H9 (cell line): ENCODE results near the gene TSPAN17. TPM values are rescaled to one million over a fixed set of nuclear protein-coding genes. Genes with fewer than 3 reads are reported as not detected.

Source experiments
- DNase-seq: peaks from one replicate; pipeline ENCODE4 v3.0.0-alpha.2; 2017
- H2AFZ ChIP-seq: one replicate; pipeline ENCODE4 v1.6.1; 2013; ENCODE audit warnings: mild to moderate bottlenecking, low read length, control low read depth, moderate library complexity
- H2AK5ac ChIP-seq: 2 replicates; pipeline ENCODE4 v1.6.1; 2013; ENCODE audit warnings: low read length, control low read depth, mixed read lengths; ENCODE audit not compliant: insufficient read length
- H2BK120ac ChIP-seq: one replicate; pipeline ENCODE4 v1.6.1; 2013; ENCODE audit warnings: low read depth, mild to moderate bottlenecking, low read length, control low read depth, inconsistent platforms; ENCODE audit not compliant: poor library complexity, severe bottlenecking
- H2BK12ac ChIP-seq: 2 replicates; pipeline ENCODE4 v1.6.1; 2013; ENCODE audit warnings: low read length, control low read depth, mixed read lengths, low read depth; ENCODE audit not compliant: insufficient read length
- H2BK15ac ChIP-seq: 2 replicates; pipeline ENCODE4 v1.6.1; 2013; ENCODE audit warnings: low read depth, low read length, control low read depth
- H2BK20ac ChIP-seq: one replicate; pipeline ENCODE4 v1.6.1; 2013; ENCODE audit warnings: low read depth, mild to moderate bottlenecking, low read length, control low read depth, inconsistent platforms; ENCODE audit not compliant: poor library complexity, severe bottlenecking
- H2BK5ac ChIP-seq: 2 replicates; pipeline ENCODE4 v1.6.1; 2013; ENCODE audit warnings: low read length, control low read depth, mixed read lengths; ENCODE audit not compliant: insufficient read length
- H3K14ac ChIP-seq: 2 replicates; pipeline ENCODE4 v1.6.1; 2013; ENCODE audit warnings: low read length, control low read depth; ENCODE audit not compliant: insufficient read depth
- H3K18ac ChIP-seq: 2 replicates; pipeline ENCODE4 v1.6.1; 2013; ENCODE audit warnings: low read depth, mild to moderate bottlenecking, mixed read lengths, low read length, control low read depth; ENCODE audit not compliant: insufficient read length
- H3K23ac ChIP-seq: 2 replicates; pipeline ENCODE4 v1.6.1; 2013; ENCODE audit warnings: low read length, control low read depth, mixed read lengths, low read depth; ENCODE audit not compliant: insufficient read length
- H3K23me2 ChIP-seq: 2 replicates; pipeline ENCODE4 v1.6.1; 2013; ENCODE audit warnings: low read depth, mild to moderate bottlenecking, mixed read lengths, low read length, control low read depth; ENCODE audit not compliant: insufficient read length, poor library complexity, severe bottlenecking
- H3K27ac ChIP-seq: 2 replicates; pipeline ENCODE4 v1.5.1; 2013; ENCODE audit warnings: low read length, control low read depth, mixed read lengths, low read depth; ENCODE audit not compliant: insufficient read length
- H3K27me3 ChIP-seq: 2 replicates; pipeline ENCODE4 v1.6.1; 2013; ENCODE audit warnings: low read length, control low read depth, inconsistent platforms; ENCODE audit not compliant: insufficient read depth
- H3K4ac ChIP-seq: 2 replicates; pipeline ENCODE4 v1.6.1; 2013; ENCODE audit warnings: low read depth, mild to moderate bottlenecking, control low read depth, inconsistent platforms, low read length, moderate library complexity
- H3K4me1 ChIP-seq: 2 replicates; pipeline ENCODE4 v1.6.1; 2013; ENCODE audit warnings: low read length, control low read depth, inconsistent platforms; ENCODE audit not compliant: insufficient read depth
- H3K4me2 ChIP-seq: 2 replicates; pipeline ENCODE4 v1.6.1; 2013; ENCODE audit warnings: low read length, control low read depth, mixed read lengths; ENCODE audit not compliant: insufficient read length, insufficient read depth
- H3K56ac ChIP-seq: 2 replicates; pipeline ENCODE4 v1.6.1; 2013; ENCODE audit warnings: low read depth, mild to moderate bottlenecking, mixed read lengths, low read length, control low read depth; ENCODE audit not compliant: insufficient read length
- H3K79me1 ChIP-seq: 2 replicates; pipeline ENCODE4 v1.6.1; 2013; ENCODE audit warnings: low read depth, mild to moderate bottlenecking, moderate library complexity, low read length, control low read depth, inconsistent platforms; ENCODE audit not compliant: insufficient read depth, poor library complexity, severe bottlenecking
- H3K79me2 ChIP-seq: 2 replicates; pipeline ENCODE4 v1.6.1; 2013; ENCODE audit warnings: low read length, control low read depth, inconsistent platforms; ENCODE audit not compliant: insufficient read depth
- H3K9ac ChIP-seq: 2 replicates; pipeline ENCODE4 v1.6.1; 2013; ENCODE audit warnings: low read length, control low read depth, mixed read lengths; ENCODE audit not compliant: insufficient read length; ENCODE audit errors: extremely low read depth
- H3K9me3 ChIP-seq: one replicate; pipeline ENCODE4 v1.6.1; 2013; ENCODE audit warnings: low read depth, low read length, inconsistent platforms; ENCODE audit not compliant: control insufficient read depth
- H3T11ph ChIP-seq: one replicate; pipeline ENCODE4 v1.6.1; 2013; ENCODE audit warnings: mild to moderate bottlenecking, low read length, control low read depth, inconsistent platforms
- H4K20me1 ChIP-seq: one replicate; pipeline ENCODE4 v1.6.1; 2013; ENCODE audit not compliant: control insufficient read depth, insufficient read length, insufficient read depth
- H4K5ac ChIP-seq: 2 replicates; pipeline ENCODE4 v1.6.1; 2013; ENCODE audit warnings: low read depth, mild to moderate bottlenecking, mixed read lengths, low read length, control low read depth; ENCODE audit not compliant: insufficient read length
- H4K8ac ChIP-seq: replicated peaks from 2 replicates; pipeline ENCODE4 v1.6.1; 2013; ENCODE audit warnings: low read length, control low read depth, mixed read lengths, low read depth; ENCODE audit not compliant: insufficient read length
- H4K91ac ChIP-seq: 2 replicates; pipeline ENCODE4 v1.6.1; 2013; ENCODE audit warnings: low read depth, mild to moderate bottlenecking, moderate library complexity, mixed read lengths, low read length, control low read depth; ENCODE audit not compliant: insufficient read length
- H3K27ac Mint-ChIP-seq, 3 experiments: 2 replicates in 2 of 3; 3 replicates in 1 of 3; pipeline ENCODE4 v1.8.0; 2020 to 2021; ENCODE audit warnings: mixed read lengths in 3 of 3, mild to moderate bottlenecking in 1 of 3, moderate library complexity in 1 of 3
- H3K27me3 Mint-ChIP-seq: 2 replicates; pipeline ENCODE4 v1.8.0; 2021; ENCODE audit warnings: low read depth, mild to moderate bottlenecking, moderate library complexity, mixed read lengths
- H3K36me3 Mint-ChIP-seq, 3 experiments: 2 replicates in 2 of 3; 3 replicates in 1 of 3; pipeline ENCODE4 v1.8.0; 2020 to 2021; ENCODE audit warnings: low read depth in 3 of 3, mixed read lengths in 3 of 3; ENCODE audit not compliant: insufficient read depth in 1 of 3
- H3K4me1 Mint-ChIP-seq, 2 experiments: 2 replicates each; pipeline ENCODE4 v1.8.0; 2020; ENCODE audit warnings: mixed read lengths in 2 of 2
- H3K4me3 Mint-ChIP-seq, 2 experiments: 2 replicates in 1 of 2; 3 replicates in 1 of 2; pipeline ENCODE4 v1.8.0; 2020 to 2021; ENCODE audit warnings: mild to moderate bottlenecking in 2 of 2, mixed read lengths in 2 of 2, moderate library complexity in 1 of 2
- H3K9me3 Mint-ChIP-seq, 2 experiments: 2 replicates in 1 of 2; 3 replicates in 1 of 2; pipeline ENCODE4 v1.8.0; 2020; ENCODE audit warnings: mild to moderate bottlenecking in 2 of 2, mixed read lengths in 2 of 2, moderate library complexity in 1 of 2
- CTCF ChIP-seq: fragments of 200-600 bp; sonication (generic); conservative IDR thresholded peaks from 3 replicates; pipeline ENCODE4 v1.8.0; 2021; ENCODE audit warnings: antibody characterized with exemption, mild to moderate bottlenecking
- WGBS: extraction: QIAGEN DNeasy Blood & Tissue Kit; methylation state at CpG from one replicate; pipeline ENCODE4 v1.1.7; 2013; ENCODE audit warnings: missing lambda C conversion rate, low lambda C conversion rate, mixed read lengths; ENCODE audit not compliant: insufficient read length; ENCODE audit errors: extremely low coverage; 5-methylcytosine and 5-hydroxymethylcytosine counted together
- total RNA-seq: library from RNA; stranded (reverse); gene quantifications from 2 replicates; pipeline ENCODE4 v1.2.1, GENCODE V29; 2021

The TSPAN17 gene
- total RNA-seq, 1 experiment from 2014 or later = 46.8 TPM

- Histone ChIP-seq H2BK12ac (no peak overlapping the region), H2BK20ac (no peak overlapping the region), H4K5ac (no peak overlapping the region), H3K4me1 (peaks cover 1% of the 10 kb centered on the region; the same call in 1 of the 2 replicates), H3K9ac (no peak overlapping the region), H2AK5ac (no peak overlapping the region), H2BK5ac (no peak overlapping the region), H4K8ac (no peak overlapping the region), H3K56ac (no peak overlapping the region), H3K23me2 (no peaks in the 10 kb centered on the region), H3T11ph (no peak overlapping the region), H3K27me3 (no peaks in the 10 kb centered on the region), H3K79me2 (no peaks in the 10 kb centered on the region; the same call in 1 of the 2 replicates), H3K4me2 (no peak overlapping the region), H2BK15ac (no peak overlapping the region), H3K79me1 (peaks cover 8% of the 10 kb centered on the region), H3K23ac (no peak overlapping the region), H2AFZ (no peak overlapping the region), H4K20me1 (no peaks in the 10 kb centered on the region), H3K9me3 (no peaks in the 10 kb centered on the region), H2BK120ac (no peak overlapping the region), H3K4ac (no peak overlapping the region), H3K18ac (no peak overlapping the region), H4K91ac (no peak overlapping the region), H3K14ac (no peak overlapping the region), H3K27ac (no peak overlapping the region)
- H3K27ac Mint-ChIP-seq = no peak overlapping the region
- H3K9me3 Mint-ChIP-seq = no peaks in the 10 kb centered on the region
- H3K4me1 Mint-ChIP-seq = peaks cover 20 to 26% of the 10 kb centered on the region in 2 experiments
- TF ChIP-seq CTCF = no peak
- peaks cover 5 to 36% (median 24%) of the 10 kb centered on the region in 3 experiments; a peak in 6 of 7 replicates for H3K36me3 Mint-ChIP-seq
- H3K4me3 Mint-ChIP-seq = no peak overlapping the region
- DNase-seq = no peak
- WGBS = no CpG with 5 or more reads among the region's 14 CpGs
- H3K27me3 Mint-ChIP-seq = no peaks in the 10 kb centered on the region; the same call in 1 of the 2 replicates
Observed at GRCh38 chr5:176654856-176655255, 7.6 kb downstream of the TSPAN17 start.
